Parathyroid adenoma (tissue), 2 donors: ENCODE data around the gene PAXX.

Source experiments
- H2AFZ ChIP-seq: fragments of 300-600 bp; sonication (generic); one replicate; pipeline ENCODE4 v1.7.0; 2017; ENCODE audit warnings: antibody characterized with exemption, mild to moderate bottlenecking
- H3K27ac ChIP-seq: fragments of 300-600 bp; sonication (generic); one replicate; pipeline ENCODE4 v1.7.0; 2017
- H3K27me3 ChIP-seq: fragments of 300-600 bp; sonication (generic); one replicate; pipeline ENCODE4 v1.7.0; 2017; ENCODE audit warnings: low read length; ENCODE audit not compliant: control insufficient read depth, insufficient read depth
- H3K36me3 ChIP-seq: fragments of 300-600 bp; sonication (generic); one replicate; pipeline ENCODE4 v1.7.0; 2017; ENCODE audit warnings: low read length; ENCODE audit not compliant: control insufficient read depth, insufficient read depth
- H3K4me1 ChIP-seq: fragments of 300-600 bp; sonication (generic); one replicate; pipeline ENCODE4 v1.7.0; 2017; ENCODE audit warnings: control low read depth
- H3K4me2 ChIP-seq: fragments of 300-600 bp; sonication (generic); one replicate; pipeline ENCODE4 v1.7.0; 2017; ENCODE audit warnings: low read length
- H3K4me3 ChIP-seq: fragments of 300-600 bp; sonication (generic); one replicate; pipeline ENCODE4 v1.7.0; 2017; ENCODE audit warnings: low read depth, low read length
- H3K79me2 ChIP-seq: fragments of 300-600 bp; sonication (generic); one replicate; pipeline ENCODE4 v1.7.0; 2017; ENCODE audit warnings: control low read depth
- H3K9ac ChIP-seq: fragments of 300-600 bp; sonication (generic); one replicate; pipeline ENCODE4 v1.7.0; 2017; ENCODE audit warnings: mild to moderate bottlenecking
- H3K9me3 ChIP-seq: fragments of 300-600 bp; sonication (generic); one replicate; pipeline ENCODE4 v1.7.0; 2017; ENCODE audit warnings: low read length; ENCODE audit not compliant: control insufficient read depth
- CTCF ChIP-seq: fragments of 300-600 bp; sonication (generic); IDR thresholded peaks from one replicate; pipeline ENCODE4 v1.7.0; 2017; ENCODE audit warnings: antibody characterized with exemption, mild to moderate bottlenecking
- donor health status: primary hyperparathyroidism.

The PAXX gene

GRCh38 chr9:136990242-136990911, 1.8 kb upstream of the PAXX start:
- no peak overlapping the region for H3K4me3 ChIP-seq
- no peak overlapping the region for H3K4me2 ChIP-seq
- no peak overlapping the region for H3K27ac ChIP-seq
- no peaks in the 10 kb centered on the region for H3K79me2 ChIP-seq
- H3K4me1 ChIP-seq = no peaks in the 10 kb centered on the region
- H2AFZ ChIP-seq = no peak overlapping the region
- no peaks in the 10 kb centered on the region for H3K36me3 ChIP-seq
- no peak for TF ChIP-seq CTCF
- H3K9me3 ChIP-seq = no peaks in the 10 kb centered on the region
- no peaks in the 10 kb centered on the region for H3K27me3 ChIP-seq
- H3K9ac ChIP-seq = no peak overlapping the region

- Histone ChIP-seq H2AFZ (peak overlapping the region; percentile 59), H3K36me3 (no peaks in the 10 kb centered on the region), H3K9me3 (no peaks in the 10 kb centered on the region), H3K4me2 (peak overlapping the region; percentile 98), H3K9ac (no peak overlapping the region), H3K4me1 (no peaks in the 10 kb centered on the region), H3K79me2 (no peaks in the 10 kb centered on the region), H3K4me3 (peak overlapping the region; percentile 79), H3K27ac (no peak overlapping the region), H3K27me3 (no peaks in the 10 kb centered on the region)
- TF ChIP-seq CTCF = no peak
These were observed 672 bp downstream of the PAXX start for GRCh38 chr9:136992819-136993369.

GRCh38 chr9:136994180-136994887, 2.1 kb downstream of the PAXX start:
- no peak overlapping the region for H3K27ac ChIP-seq
- H3K4me3 ChIP-seq = no peak overlapping the region

GRCh38 chr9:136994888-136995230, 2.6 kb downstream of the PAXX start:
- no peak overlapping the region for H3K9ac ChIP-seq
- H3K27ac ChIP-seq = no peak overlapping the region
- H3K9me3 ChIP-seq = no peaks in the 10 kb centered on the region
- TF ChIP-seq CTCF = no peak
- no peaks in the 10 kb centered on the region for H3K27me3 ChIP-seq
- H3K4me1 ChIP-seq = no peaks in the 10 kb centered on the region
- H3K36me3 ChIP-seq = no peaks in the 10 kb centered on the region
- H3K79me2 ChIP-seq = no peaks in the 10 kb centered on the region
- H2AFZ ChIP-seq = no peak overlapping the region
- H3K4me2 ChIP-seq = no peak overlapping the region
- no peak overlapping the region for H3K4me3 ChIP-seq

More at GRCh38 chr9:136994180-136994887, 2.1 kb downstream of the PAXX start:
- no peaks in the 10 kb centered on the region for H3K36me3 ChIP-seq
- H3K4me2 ChIP-seq = no peak overlapping the region
- no peaks in the 10 kb centered on the region for H3K27me3 ChIP-seq
- TF ChIP-seq CTCF = no peak
- H3K79me2 ChIP-seq = no peaks in the 10 kb centered on the region
- no peaks in the 10 kb centered on the region for H3K4me1 ChIP-seq
- H3K9ac ChIP-seq = no peak overlapping the region
- H2AFZ ChIP-seq = no peak overlapping the region
- no peaks in the 10 kb centered on the region for H3K9me3 ChIP-seq
